Inflammatory macrophage treated with lipopolysaccharide for 1 hour (primary cell): ENCODE results near the gene MRPL16.
"Not testable (repeated sequence)": the region's sequence is repeated elsewhere in the genome, so short reads cannot be mapped to it uniquely, and the experiment has no call there.

Experiments
- DNase-seq, 2 donors: peaks; one replicate each; pipeline ENCODE4 v3.0.0-alpha.2; 2020 to 2022

MRPL16 gene

GRCh38 chr11:59810911-59811259 is 307 bp upstream of the MRPL16 start:
- DNase-seq: no peak

DNA sequence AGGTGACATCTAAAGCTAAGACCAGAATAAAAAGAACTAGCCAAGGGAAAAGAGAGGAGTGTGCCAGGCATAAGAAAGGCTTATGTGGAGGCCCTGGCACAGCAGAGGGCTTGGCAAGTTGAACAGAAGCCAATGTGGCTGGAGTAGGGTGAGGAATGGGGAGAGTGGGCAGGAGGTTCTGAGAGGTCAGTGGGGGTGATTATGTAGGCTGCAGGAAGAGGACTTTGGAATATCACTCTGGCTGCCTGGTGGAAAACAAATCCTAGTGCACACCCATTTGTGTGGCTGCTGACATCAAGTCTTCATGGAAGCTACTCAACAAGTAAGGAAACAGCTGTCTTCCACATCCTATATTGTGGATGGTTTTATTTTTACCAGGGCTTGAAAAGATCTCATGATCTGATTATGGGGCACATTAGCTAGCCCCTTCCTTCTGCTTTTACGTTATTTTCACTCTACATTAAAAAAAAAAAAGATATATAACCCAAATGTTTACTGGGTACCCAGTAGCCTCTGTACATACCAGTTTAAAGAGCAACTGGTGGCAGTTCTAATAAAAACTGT is 3.4 kb downstream of the MRPL16 start:
- no peak for DNase-seq

DNA sequence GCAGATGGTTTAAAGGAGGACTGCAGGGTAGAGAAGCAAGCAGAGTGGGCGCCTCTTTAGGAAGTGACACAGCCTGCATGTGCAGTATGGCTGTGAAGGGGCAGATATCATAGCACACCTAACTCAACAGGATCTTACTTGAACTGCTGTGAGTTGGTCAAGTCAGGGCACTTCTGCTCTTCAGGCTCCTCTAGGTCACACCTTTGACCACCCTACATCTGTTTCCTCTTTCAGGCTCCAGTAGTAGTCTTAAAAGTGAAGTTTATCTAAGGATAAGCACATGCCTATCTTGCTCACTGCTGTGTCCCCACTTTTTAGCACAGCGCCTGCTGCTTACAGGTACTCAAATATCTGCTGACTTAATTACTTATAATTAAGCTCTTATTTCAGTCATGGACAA is 6.5 kb downstream of the MRPL16 start:
- no peak for DNase-seq

GRCh38 chr11:59802639-59803176 is 7.9 kb downstream of the MRPL16 start:
- DNase-seq: peak; percentile 37 to 86

DNA sequence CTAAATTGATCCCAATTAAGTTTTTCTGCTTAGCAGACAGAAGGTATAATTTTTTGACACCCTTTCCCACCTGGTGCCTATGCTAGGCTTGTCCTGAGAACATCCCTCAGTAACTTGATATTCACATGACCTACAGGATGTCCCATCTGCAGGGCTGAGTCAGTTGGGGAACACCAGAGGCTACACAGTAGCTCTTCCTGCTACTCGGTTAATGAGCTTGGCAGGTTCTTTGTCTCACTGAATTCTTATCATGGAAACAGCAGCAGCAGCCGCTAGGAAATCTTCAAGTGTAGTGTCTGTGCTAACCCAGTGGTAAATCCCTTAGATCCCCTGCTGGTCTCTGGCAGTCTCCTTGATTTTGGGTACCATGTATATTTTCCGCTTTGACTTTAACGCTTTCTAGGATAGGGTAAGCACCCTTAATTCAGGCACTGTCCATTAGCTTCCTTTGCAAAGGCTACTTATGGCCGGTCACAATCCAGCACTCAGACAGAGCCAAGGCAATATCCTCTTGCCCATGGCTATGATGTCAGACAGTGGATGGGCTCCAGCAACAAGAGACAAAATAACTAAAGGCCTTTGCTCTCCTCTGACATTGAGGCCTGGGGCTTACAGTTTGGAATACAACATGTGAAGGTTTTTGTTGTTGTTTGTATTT is 8.5 kb downstream of the MRPL16 start:
- DNase-seq: no peak

DNA sequence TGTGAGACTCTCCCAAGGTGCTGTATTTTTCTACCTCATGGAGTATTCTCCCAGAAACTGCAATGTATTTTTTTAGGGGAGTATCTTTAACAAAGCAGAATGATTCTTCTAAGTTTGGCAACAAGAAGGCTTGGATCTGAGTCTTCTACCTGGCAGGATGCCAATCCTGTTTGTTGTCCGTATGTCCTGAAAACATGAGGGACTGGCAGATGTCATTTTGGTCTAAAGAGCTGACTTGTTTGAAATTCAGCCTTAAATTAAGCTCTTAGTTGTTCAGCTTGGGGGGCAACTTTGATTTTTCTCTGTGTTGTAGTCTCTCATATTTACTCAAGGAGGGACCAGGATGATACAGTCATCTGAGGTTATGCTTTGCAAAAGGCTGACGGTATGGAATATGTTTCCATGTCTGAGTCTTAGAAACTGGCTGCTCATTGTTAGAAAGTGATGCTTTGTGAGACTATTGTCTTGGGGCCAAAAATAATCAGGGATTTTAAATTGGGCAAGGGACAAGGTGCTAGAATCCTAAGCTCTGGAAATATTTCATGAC is 9.3 kb downstream of the MRPL16 start:
- no peak for DNase-seq

- no peak for DNase-seq
These were observed 10.1 kb downstream of the MRPL16 start for GRCh38 chr11:59800390-59801025.

DNA sequence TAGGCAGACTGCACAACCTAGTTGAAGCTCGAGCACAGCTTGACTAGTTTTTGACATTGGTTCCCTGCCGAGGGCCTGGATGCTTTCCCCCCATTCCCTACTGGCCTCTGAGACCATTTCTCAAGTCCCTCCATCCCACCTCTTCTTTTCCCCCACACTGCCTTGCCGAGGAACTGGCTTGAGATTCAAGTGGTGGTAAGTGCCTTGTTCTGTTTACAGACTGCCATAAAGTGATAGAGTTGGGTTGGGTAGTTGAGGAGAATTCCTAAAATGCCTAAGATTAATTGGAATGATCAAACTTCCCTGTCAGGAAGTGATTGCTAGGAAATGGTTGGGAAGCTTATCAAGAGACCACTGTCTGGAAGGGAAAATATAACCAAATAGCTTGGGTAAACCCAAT is 16.2 kb downstream of the MRPL16 start:
- DNase-seq: no peak

DNA sequence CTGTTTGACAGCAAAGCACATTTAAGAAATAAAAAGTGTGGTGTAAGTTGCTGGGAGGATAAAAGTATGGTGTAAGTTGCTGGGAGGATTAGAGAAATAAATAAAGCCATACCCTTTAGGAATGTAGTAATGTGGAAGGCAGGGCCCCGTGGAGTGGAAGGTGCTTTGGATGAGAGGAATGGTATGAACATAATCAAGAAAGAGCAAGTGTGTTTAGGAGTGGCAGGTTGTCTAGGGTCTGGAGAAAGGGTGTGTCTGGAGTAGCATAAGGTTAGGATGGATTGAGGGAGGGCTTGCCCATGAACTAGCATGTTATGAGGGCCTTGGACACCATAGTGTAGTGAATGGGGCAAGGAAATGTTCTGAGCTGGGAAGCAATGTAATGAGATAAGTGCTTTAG is 18.1 kb downstream of the MRPL16 start:
- no peak for DNase-seq

GRCh38 chr11:59791639-59792038 is 18.9 kb downstream of the MRPL16 start:
- DNase-seq: no peak

DNA sequence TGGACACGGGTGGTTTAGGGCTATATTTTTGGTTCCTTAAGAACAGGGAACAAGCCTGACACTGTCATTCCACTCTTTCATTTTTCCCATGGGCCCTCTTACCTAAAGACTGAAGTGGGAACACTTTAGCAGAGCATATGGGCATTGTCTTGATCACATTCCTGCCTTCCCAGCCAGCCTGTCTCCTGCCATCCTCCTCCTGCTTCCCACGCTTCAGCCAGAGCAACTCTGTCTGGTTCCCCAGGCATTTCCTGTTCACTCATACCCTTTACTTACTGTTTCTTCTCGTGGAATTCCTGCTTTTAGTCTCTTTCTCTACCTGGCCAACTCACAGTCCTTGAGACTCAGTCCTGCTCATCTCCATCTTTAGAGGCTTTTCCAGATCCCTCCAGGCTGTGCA is 22.8 kb downstream of the MRPL16 start:
- no peak for DNase-seq

GRCh38 chr11:59787255-59787588 is 23.4 kb downstream of the MRPL16 start:
- no peak for DNase-seq

- no peak for DNase-seq
These were observed 24.8 kb downstream of the MRPL16 start for GRCh38 chr11:59785818-59786217.

DNA sequence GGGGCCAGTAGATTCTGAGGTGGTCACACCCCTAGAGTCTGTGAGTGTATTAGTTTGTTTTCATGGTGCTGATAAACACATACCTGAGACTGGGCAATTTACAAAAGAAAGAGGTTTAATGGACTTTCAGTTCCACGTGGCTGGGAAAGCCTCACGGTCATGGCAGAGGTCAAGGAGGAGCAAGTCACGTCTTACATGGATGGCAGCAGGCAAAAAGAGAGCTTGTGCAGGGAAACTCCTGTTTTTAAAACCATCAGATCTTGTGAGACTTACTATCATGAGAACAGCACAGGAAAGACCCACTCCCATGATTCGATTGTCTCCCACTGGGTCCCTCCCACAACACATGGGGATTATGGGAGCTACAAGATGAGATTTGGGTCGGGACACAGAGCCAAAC is 26.1 kb downstream of the MRPL16 start:
- not testable (repeated sequence) for DNase-seq

DNA sequence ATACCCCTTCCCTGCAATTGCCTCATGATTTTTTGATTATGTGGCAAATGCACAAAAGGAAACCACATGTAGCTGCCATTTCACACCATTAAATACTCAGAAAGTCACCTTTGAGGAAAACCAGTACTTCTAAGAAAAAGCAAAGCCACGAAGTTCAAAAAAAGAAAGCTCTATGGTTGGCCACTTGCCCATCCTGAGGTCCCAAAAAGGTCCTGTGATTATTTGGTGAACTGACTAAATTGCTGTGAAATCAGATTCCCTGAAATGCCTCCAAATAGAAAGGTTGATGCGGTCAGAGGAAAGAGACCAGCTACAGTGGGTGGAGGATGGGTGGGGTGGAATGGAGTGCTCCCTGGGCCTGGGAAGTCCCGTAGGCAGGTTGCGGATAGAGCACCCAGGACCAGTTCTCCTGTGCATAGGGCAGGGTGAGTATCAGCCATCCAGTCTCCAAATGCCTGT is 26.9 kb downstream of the MRPL16 start:
- no peak for DNase-seq

DNA sequence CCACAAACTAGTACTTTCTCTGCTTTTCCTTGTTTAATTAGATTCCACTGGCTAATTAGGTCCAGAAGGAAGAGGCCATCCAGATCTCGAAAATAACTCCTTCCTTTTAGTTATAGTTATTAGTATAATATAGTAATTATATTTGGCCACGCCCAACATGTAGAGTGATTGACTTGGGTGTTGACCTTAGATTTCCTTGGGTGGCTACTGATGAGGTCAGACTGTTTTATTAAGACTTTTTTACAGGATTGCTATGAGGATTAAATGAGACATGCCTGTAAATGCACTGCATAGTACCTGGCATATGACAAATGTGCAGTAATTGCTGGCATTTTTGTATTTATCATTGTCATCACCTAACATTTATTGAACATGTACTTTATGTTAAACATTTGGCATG is 28.5 kb downstream of the MRPL16 start:
- no peak for DNase-seq

GRCh38 chr11:59779487-59779886 is 31.1 kb downstream of the MRPL16 start:
- no peak for DNase-seq

- DNase-seq: peak in 1 of 2 donors; percentile 42
These were observed 32.5 kb downstream of the MRPL16 start for GRCh38 chr11:59778122-59778521.

- DNase-seq: no peak
These were observed 33.5 kb downstream of the MRPL16 start for GRCh38 chr11:59777104-59777503.

GRCh38 chr11:59776210-59777066 is 34.1 kb downstream of the MRPL16 start:
- no peak for DNase-seq

DNA sequence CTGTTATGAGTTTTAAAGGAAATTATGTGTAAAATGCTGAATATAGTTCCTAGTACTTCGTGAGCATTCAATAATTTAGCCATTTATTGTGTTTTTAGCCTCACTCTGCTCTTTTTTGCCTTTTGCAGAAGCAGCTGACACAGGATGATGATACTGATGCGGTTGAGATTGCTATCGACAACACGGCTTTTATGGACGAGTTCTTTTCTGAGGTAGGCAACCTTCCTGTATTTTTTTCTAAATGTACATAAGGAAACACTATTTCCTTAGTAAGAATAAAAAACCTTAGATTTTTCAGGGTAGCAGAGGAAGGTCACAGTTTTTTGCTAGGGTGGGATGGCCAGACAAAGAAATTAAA is 37.5 kb downstream of the MRPL16 start:
- no peak for DNase-seq

GRCh38 chr11:59771605-59772004 is 39.0 kb downstream of the MRPL16 start:
- no peak for DNase-seq

DNA sequence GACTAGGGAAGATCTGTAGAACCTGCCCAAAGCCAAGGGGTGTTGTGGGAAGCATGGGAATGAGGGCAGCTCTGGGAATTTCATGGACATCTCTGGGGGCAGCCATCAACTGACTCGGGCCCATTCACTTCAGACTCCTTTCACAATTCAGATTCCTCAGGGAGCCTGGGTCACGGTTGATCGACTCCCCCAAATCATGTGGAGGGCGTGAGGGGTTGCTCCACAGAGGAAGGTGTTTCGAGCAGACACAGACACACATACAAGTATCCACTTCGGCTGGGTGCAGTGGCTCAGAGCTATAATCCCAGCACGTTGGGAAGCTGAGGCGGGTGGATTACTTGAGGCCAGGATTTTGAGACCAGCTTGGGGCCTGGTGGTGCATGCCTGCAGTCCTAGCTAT is 39.7 kb downstream of the MRPL16 start:
- no peak for DNase-seq
